Amygdala (tissue), 56 donors: Measurements from ENCODE around the gene RPS6KB2.
"Not testable (repeated sequence)": the region's sequence is repeated elsewhere in the genome, so short reads cannot be mapped to it uniquely, and the experiment has no call there.

Source experiments
- DNase-seq, 56 donors: peaks; one replicate each; lab custom pipeline; 2025; lab: John Stamatoyannopoulos, UW

The RPS6KB2 gene

DNA sequence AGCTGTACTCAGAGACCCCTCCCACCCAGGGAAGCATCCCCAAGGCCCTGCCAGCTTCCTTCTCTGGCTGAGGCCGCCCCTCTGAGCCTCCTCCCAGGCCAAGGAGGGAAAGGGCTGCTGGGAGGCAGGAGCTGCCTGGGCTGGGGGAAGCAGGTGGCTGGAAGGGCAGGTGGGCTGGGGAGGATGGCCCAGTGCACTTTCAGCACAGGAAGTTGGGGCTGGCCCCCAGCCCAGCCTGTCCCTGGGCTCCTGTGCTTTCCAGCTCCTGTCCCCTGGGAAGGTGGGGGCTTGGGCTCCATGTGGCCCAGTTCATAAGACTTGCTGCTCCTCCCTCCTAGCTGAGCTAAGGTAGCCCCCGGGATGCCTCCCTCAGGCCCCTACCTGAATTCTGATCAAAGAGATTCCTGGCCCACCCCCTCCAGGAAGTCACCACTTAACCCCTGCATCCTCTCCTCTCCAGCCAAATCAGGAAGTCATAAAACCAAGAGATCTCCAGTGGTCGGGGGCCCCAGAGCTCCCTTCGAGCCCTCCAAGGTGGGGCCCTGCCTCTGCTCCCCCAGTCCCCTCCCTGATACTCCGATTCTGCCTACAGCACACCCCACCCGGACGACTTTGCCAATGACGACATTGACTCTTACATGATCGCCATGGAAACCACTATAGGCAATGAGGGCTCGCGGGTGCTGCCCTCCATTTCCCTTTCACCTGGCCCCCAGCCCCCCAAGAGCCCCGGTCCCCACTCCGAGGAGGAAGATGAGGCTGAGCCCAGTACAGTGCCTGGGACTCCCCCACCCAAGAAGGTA is 31.5 kb upstream of the RPS6KB2 start:
- no peak for DNase-seq

DNA sequence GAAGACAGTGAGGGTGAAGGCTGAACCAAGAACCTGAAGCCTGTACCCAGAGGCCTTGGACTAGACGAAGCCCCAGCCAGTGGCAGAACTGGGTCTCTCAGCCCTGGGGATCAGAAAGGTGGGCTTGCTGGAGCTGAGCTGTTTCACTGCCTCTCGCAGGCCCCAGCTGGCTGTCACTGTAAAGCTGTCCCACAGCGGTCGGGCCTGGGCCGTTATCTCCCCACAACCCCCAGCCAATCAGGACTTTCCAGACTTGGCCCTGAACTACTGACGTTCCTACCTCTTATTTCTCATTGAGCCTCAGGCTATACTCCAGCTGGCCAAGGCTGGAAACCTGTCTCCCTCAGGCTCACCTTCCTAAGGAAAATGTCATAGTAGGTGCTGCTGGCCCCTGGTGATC is 30.8 kb upstream of the RPS6KB2 start:
- no peak for DNase-seq

DNA sequence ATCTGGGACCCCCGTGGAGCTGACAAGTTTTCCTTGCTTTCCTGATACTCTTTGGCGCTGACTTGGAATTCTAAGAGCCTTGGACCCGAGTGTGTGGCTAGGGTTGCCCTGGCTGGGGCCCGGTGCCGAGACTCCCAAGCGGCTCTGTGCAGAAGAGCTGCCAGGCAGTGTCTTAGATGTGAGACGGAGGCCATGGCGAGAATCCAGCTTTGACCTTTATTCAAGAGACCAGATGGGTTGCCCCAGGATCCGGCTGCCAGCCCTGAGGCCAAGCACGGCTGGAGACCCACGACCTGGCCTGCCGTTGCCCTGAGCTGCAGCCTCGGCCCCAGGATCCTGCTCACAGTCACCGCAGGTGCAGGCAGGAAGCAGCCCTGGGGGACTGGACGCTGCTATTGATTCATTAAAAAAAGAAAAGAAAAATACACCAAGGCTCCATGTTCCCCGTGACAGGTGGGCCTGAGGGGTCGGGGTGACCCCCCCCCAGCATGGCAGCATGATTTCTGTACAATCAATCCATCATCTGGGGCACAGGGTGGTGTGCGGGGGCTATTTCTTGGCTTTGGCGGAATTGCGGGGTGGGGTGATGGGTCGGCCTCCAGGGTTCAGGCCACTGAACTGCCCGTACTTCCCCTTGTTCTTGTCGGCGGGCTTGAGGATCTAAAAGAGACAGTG is 30.2 kb upstream of the RPS6KB2 start:
- DNase-seq: peak in 7 of 56 donors; percentile 22 to 42 (median 31)

DNA sequence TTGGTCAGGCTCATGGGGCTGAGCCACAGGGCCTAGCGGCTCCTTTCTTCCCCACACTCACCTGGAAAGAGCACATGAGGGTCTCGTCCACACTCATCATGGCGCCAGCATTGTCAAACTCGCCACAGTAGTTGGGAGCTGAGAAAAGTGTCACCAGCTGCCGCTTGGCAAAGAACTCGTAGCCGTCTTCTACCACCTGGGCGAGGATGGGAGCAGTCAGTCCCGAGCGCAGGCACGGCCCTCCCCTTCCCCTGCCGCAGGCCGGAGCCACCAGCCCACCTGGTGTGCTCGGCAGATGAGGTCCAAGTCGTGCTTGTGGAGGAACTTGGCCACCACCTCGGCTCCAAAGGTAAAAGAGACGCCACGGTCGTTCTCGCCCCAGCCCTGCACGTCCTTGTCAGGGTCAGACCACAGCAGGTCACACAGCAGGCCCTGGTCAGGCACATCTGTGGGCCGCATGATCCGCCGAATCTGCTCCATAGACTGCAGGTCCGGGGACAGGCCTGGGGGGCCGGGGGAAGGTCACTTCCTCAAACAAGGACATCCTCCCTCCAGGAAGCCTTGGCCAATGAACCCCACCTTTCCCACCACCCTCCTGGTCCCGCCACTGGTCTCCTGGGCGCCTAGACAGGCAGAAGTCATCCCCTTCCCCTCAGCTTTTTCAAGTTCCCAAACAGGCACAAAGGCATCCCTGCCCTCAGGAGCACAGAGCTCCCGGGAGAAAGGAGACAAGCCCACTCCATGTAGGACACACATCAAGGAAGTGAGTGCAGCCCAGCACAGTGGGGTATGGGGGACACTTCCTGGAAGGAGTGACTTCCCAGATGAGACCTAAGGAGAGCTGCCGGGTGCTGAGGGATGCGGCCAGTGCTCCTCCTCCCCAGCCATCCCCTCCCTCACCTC is 29.4 kb upstream of the RPS6KB2 start:
- DNase-seq: no peak

DNA sequence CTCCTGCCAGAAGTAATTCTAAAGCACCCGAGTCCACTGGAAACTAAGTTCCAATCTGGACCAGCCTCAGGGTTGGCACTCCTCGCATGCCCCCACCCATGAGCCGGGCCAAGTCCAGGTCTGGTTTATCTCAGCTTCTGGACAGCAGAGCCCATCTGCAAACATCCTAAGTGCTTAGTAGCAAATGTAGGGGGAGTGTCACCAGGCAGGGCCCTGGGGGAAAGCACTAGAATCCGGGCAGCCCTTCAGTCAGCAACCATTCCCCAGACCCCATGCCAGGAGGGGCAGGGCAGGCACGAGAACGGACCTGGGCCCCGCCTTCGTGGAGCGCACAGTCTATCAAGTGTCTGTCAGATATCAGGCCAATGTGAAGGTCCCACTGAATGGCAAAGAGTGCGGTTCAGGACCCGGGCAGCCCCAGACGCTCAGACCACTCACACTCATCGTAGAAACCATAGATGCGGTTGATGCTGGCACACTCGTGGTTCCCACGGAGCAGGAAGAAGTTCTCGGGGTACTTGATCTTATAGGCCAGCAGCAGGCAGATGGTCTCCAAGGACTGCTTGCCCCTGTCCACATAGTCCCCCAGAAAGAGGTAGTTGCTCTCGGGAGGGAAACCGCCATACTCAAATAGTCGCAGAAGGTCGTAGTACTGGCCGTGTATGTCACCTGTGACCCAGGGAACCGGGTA is 27.9 kb upstream of the RPS6KB2 start:
- no peak for DNase-seq

DNA sequence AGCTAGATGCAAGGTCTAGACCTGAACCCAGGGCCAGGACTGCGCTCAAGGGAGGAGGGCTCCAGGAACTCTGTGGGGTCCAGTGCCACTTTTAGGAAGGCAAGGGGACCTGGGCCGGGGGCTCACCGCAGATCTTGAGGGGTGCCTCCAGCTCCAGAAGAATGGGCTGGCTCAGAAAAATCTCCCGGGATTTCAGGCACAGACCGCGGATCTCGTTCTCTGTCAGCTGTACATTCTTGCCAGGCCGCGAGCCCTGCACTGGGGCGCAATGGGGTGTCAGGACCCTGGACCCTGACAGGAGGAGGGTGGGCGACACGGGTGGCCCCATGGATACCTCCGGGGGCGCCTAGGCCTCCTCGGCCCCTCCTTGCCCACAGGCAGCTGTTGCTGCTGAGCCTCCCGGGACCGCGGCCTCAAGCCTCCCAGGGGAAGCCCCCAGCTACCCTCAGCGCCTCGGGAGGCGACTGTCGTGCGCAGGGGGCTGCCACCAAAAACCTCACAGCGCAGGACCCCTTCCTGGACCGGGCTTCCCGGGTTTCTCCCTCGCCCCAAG is 27.3 kb upstream of the RPS6KB2 start:
- DNase-seq: no peak

DNA sequence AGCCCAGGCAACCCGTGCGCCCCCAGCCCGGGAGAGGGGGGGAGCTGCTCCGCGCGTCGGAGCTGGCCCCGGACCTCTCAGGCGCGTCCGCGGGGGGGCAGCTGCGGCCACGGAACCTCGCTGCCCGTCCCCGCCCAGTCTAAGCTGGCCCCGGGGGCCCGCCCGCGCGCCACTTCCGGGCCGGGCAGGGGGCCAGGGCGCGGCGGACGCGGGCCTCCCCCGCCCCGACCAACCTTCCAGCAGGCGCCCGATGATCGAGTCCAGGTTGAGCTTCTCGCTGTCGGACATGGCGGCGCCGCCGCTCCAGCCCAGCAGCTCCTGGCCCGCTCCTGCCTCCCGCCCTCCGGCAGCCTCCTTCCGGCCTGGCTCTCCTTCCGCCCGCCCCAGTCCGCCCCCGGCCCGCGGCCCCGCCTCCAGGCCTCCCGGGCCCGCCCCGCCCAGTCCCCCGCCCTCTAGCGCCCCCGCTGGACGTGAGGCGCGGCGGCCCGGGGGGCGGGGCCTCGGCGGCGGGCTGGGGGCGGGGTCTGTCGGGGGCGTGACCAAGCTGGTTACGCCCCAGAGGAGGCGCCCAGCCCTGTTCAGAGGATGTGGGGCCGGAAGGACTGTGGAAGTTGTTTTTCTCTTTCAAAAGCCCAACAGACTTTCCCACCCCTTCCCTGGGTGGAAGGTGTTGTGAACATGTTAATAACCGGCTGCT is 26.7 kb upstream of the RPS6KB2 start, which contains the start of gene PPP1CA:
TSS of gene PPP1CA (minus strand) at position 364 of the 697 bp plus-strand sequence. CDS start at position 288, 76 bp downstream.
- peak in 55 of 56 donors; percentile 46 to 95 (median 85) for DNase-seq

DNA sequence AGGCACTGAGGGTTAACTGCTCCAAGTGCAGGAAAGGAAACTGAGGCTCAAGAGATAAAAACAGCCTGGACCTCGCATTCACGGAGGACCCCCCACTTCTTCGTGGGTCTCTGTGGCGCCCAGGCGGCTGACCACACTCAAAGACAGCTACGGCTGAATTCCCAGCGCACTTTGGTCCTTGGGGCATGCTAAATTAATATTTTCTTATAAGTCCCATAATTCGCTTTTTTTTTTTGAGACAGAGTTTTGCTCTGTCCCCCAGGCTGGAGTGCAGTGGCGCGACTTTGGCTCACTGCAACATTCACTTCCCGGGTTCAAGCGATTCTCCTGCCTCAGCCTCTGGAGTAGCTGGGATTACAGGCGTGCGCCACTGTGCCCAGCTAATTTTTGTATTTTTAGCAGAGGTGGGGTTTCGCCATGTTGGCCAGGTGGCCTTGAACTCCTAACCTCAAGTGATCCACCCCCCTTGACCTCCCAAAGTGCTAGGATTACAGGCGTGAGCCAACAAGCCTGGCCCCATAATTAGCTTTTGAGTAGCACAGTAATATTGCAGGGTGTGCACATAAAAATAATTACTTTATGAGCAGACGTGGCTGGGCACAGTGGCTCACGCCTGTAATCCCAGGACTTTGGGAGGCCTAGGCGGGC is 26.0 kb upstream of the RPS6KB2 start:
- DNase-seq: not testable (repeated sequence)

DNA sequence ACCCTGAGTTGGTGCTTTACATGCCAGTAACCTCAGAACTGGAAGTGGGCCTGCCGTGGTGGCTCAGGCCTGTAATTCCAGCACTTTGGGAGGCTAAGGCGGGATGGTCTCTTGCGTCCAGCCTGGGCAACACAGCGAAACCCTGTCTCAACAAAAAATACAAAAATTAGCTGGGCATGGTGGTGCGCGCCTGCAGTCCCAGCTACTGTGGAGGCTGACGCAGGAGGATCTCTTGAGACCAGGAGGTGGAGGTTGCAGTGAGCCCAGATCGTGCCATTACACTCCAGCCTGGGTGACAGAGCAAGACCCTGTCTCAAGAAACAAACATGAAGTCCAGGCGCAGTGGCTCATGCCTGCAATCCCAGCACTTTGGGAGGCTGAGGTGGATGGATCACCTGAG is 25.2 kb upstream of the RPS6KB2 start:
- DNase-seq: not testable (repeated sequence)

DNA sequence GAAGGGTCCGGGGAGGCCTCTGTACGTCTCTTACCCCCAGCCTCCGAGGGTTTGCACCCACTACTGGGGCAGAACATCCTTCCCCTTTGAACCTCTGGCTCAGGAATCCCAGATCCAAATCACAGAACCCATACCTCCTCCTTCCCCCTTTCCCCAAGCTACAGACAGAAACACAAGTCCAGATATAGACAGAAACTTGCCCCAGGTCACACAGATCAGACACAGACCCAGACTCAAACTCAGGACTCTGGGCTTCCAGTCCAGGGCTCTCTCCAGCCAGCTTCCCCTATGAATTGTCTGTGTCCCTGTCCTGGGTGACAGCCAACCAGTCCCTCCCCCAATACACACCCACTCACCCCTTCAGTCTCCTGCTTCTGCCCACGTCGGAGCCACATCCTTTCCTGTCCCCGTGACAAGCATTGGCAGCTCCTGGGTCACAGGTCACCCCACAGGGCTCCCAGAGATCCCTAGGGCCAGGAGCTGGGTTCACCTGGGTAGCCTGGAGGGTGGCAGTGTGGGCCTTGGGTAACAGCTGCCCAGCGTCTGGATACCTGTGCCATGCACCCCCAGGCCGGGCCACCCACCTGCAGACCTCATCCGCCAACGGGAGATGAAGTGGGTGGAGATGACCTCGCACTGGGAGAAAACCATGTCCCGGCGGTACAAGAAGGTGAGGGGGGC is 23.6 kb upstream of the RPS6KB2 start:
- DNase-seq: peak in 1 of 56 donors; percentile 52

DNA sequence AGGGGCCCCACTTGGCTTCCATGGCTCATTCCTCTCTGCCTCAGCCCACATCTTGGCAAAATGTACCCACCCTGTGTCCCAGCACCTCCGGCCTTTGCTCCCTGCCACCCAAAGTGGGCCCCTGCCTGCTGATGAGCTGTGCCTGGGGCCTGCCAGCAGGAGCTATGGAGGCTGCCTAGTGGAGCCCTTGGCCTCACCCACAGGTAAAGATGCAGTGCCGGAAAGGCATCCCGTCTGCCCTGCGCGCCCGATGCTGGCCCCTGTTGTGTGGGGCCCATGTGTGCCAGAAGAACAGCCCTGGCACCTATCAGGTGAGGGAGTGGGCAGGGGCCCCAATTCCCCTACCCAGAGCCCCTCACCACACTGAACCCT is 23.1 kb upstream of the RPS6KB2 start:
- DNase-seq: no peak

DNA sequence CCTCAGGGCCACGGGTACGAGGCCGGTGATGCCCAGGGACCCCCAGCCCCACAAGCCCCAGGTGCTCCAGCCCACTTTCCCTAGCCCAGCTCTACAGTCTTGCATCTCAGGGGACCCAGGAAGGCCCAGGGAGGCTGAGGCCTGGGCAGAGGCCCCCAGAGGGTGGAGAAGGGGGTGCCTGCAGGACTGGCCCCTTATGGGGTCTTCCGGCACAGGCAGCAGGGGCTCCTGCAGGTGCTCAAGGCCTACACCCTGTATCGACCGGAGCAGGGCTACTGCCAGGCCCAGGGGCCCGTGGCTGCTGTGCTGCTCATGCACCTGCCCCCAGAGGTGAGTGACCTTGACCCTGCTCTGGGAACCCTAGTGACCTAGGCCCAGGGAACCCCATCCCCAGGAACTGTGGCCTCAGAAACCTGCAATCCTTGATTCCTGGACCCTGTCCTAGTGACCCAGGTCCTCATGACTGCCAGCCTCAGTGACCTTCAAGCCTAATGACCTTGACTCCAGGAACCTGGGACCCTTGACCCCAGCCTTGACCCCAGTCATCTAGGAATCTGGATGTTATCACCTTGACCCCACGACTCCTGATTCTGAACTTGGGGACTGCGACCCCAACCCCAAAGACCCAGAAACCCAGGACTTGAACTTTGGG is 22.5 kb upstream of the RPS6KB2 start:
- DNase-seq: no peak

DNA sequence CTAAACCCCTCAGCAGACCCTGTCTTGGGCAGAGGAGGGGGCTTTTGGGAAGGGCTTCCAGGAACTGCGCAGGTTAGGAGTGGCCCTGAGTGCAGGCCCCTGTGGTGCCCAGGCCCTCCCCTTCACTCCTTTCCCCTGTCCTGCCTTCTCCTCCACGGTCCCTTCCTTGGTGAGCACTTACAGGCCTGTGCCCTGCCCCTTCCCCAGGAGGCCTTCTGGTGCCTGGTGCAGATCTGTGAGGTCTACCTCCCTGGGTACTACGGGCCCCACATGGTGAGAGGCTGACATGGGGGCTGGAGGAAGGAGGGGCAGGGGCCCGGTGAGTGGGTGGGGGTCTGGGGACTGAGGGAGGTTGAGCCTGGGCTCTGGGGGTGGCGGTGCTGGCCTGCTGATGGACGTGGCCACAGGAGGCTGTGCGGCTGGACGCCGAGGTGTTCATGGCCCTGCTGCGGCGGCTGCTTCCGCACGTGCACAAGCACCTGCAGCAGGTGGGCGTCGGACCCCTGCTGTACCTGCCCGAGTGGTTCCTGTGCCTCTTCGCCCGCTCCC is 21.8 kb upstream of the RPS6KB2 start:
- no peak for DNase-seq

DNA sequence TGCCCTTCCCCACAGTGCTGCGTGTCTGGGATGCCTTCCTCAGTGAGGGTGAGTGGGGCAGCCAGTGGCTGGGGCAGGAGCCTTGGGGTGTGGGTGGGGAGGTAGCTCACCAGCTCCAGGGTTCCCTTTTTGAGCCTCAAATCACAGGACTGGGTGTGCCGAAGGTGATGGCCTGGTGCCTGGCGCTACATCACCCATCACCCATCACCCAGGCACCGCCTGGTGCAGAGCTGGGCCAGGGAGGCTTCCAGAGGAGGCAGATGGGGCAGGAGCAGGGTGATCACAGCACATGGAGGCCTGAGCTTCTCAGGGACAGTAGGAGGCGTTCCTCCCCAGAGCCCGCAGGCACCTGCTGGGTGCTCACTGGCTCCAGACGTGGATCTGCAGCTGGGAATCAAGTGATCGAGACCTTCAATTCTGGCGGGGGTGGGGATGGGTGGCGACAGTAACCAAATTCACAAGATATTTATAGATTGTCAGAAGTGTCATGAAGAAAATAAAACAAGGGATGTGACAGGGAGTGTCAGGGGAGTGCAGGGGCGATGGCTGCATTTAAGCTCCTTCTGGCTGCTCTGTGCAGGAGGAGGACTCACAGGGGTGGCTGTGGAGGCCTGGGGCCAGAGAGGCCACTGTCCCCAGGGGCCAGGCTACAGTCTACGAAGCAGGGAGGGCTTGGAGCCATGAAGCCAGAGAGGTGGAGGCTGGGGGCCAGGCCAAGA is 21.2 kb upstream of the RPS6KB2 start:
- peak in 36 of 56 donors; percentile 18 to 77 (median 50) for DNase-seq

DNA sequence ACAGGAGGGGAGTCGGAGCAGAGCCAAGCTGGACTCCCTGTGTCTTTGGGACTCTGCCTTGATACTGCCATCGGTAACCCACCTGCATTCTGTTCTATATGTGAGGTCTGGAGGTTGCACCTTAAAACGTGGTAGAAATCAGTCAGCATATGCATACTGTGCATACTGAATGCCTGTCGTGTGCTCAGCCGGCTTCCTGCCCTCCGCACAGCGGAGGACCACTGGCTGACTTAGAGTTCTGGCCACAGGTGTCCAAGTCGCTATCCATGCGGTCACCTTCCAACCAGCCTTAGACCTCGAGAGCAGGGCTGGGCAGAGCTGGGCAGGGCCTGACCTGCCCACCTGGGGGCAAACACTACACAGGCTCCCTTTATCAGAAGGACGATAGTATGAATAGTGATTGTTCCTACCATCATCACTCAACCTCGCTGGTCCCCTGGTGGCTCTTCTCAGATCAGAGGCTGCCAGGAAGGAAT is 20.6 kb upstream of the RPS6KB2 start:
- no peak for DNase-seq

DNA sequence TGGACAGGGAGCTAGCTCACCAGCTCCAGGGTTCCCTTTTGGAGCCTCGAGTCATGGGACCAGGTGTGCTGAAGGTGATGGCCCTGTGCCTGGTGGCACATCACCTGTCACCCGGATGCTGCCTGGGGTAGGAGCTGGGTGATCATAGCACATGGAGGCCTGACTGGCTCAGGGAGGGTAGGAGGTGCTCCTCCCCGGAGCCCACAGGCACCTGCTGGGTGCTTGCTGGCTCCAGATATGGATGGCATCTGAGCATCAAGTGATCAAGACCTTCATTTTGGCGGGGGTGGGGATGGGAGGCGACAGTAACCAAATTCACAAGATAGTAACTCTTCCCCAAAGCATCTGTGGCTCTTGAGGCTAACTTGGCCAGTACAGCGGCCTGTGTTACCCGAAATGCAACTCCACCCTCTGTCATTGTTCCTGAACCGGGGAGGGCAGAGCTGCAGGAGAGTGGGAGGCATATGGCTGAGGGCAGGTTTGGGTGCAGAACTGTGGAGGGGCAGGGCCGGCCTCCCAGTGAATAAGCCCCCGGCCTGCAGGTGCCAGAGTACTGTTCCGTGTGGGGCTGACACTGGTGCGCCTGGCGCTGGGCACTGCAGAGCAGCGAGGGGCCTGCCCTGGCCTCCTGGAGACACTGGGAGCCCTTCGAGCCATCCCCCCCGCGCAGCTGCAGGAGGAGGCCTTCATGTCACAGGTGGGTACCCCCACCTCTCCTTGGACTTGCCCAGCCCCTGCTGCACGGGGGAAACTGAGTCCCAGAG is 19.7 kb upstream of the RPS6KB2 start:
- no peak for DNase-seq
